ENCODE measurements around the gene MKI67.

DNA sequence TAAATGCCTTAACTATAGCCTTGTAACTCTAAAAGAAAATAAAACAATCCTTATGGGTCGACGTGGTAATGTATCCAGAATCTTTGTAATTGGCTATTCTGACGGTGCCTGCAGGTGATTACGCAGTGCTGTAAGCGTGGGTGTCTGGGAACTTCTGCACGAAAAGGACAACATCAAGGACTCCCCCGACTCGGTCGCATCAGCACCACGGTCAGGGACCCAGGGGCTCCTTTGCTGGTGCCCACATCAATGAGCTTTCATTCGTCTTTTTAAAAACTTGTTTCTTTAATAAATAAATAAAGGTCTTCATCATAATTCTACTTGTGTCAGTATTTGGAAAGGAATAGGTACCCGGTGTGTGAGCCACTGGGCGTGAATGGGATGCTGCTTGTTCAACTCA is 13.2 kb downstream of the MKI67 start:
- no peak for TF ChIP-seq CTCF (IDR thresholded peaks at IDR 0.05; ENCODE audit: extremely low read depth in 1 of 2, insufficient read depth in 1 of 2, low read depth in 1 of 2, low read length in 2 of 2)
- no peak for TF ChIP-seq MAX (IDR thresholded peaks at IDR 0.05; ENCODE audit: insufficient read depth, insufficient read length)
- TF ChIP-seq EZH2 (IDR thresholded peaks at IDR 0.05; ENCODE audit: borderline replicate concordance, low read depth, low read length, severe bottlenecking) = no peak
- TF ChIP-seq POLR2A (IDR thresholded peaks at IDR 0.05; ENCODE audit: low read depth, low read length) = no peak
- no peak for TF ChIP-seq JUN (IDR thresholded peaks at IDR 0.05; ENCODE audit: borderline replicate concordance, insufficient read depth, insufficient read length, low read depth)
- no peak for TF ChIP-seq FOS (IDR thresholded peaks at IDR 0.05; ENCODE audit: borderline replicate concordance, insufficient read depth, low read length)
- TF ChIP-seq POLR2AphosphoS5 (IDR thresholded peaks at IDR 0.05; ENCODE audit: insufficient read depth, low read depth, low read length) = no peak
- TF ChIP-seq GATA2 (IDR thresholded peaks at IDR 0.05; ENCODE audit: insufficient read depth, insufficient read length, low read depth, low read length) = no peak
